HK-2 (cell line): ENCODE measurements around the gene FNDC10.

ENCODE experiments used
- DNase-seq: peaks from one replicate; pipeline ENCODE4 v3.0.0-alpha.2; 2018; ENCODE audit not compliant: unreplicated experiment

The FNDC10 gene

DNA sequence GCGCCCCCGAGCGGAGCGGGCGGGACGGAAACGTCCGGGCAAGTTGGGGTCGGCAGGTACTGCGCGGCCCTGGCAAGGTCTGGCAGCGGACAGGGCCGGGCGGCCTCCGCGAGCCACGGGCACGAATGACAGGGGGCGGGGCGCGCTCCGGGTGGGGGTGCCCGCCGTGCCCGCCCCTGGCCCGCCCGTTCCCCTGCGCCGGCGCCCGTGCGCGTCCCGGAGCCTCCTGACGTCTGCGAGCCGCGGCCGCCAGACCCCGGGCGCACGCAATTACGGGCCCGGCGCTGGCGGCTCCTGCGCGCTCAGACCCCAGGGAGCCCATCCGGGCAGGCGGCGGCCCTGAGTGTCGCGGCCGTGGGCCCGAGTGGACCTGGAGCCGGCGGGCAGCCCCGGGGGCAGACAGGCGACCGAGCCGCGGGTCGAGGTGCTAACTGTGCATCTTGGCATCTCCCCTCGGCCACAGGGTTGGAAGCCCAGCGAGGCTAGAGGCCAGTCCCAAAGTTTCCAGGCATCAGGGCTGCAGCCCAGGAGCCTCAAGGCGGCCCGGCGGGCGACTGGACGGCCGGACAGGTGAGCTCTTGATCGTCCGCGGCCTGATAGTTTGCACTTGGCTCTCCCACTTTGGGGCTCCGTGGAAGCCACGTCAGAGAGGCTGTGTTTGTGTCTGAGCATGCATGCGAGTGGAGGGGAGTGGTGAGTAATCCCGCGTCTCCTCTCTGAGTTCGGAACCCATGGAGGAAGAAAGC lies 16.3 kb upstream of the FNDC10 start:
- DNase-seq = no peak

DNA sequence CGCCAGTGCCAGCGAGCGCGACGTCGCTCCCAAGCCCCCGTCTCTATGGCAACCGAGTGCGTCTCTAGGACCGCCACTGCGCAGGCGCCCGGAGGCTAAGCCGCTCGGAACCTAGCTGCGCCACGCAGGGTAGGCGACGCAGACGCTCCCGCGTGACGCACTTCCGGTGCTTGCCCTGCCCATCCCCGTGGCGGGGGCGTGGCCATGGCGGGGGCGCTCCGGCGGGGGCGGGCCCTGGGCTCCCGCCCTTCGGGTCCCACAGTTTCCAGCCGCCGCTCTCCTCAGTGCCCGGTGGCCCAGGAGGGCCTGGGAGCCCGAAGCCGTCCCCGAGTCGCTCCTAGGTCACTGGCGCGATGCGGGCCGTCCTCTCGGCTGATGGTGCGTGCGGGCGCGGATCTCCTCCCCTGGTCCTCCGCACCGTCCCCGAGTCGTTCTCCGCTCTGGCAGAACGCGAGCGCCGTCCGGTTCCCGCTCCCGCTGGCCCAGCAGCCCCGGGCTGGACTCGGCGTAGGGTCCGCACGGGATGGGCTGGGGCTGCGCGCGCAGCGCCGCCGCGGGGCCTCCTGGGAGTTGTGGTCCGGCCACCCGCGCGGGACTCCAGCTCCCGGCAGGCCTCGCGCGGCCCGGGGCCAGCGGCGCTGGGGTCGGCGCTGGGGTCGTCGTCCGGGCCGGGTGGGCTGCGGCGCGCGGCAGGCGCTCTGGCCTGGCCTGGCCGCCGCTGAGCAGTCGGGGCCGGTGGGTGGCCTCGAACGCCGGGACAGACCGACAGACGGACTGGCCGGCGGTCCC lies 15.5 kb upstream of the FNDC10 start, which contains the start of gene MIB2:
MIB2 (plus strand) TSS at position 245 of the 789 bp plus-strand sequence. CDS start 7,953 bp downstream, outside the sequence.
- DNase-seq = peak; percentile 95

GRCh38 chr1:1614954-1615255 lies 15.0 kb upstream of the FNDC10 start:
- DNase-seq = no peak

- peak; percentile 71 for DNase-seq
Observed at GRCh38 chr1:1614204-1614953, 14.4 kb upstream of the FNDC10 start.

DNA sequence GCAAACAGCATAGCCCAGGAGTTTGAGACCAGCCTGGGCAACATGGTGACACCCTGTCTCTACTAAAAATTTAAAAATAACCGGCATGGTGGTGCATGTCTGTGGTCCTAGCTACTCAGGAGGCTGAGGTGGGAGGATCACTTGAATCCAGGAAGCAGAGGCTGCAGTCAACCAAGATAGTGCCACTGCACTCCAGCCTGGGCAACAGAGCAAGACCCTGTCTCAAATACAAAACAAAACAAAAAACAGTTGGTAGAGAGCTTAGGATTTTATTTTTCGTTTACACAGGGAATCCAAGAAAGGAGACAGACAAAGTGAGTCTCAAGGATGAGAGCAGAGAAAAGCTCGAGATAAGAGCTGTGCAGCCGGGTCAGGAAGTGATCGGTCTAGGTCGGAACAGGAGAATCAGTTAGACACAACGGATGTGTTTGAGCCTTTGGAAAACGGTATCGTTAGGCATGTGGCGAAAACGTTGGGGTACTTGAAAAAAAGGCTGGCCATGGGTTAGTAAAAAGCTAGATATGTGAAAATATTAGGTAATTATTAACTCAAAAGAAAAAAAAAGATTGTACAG lies 13.7 kb upstream of the FNDC10 start:
- DNase-seq = no peak

GRCh38 chr1:1612104-1612400 lies 12.1 kb upstream of the FNDC10 start:
- no peak for DNase-seq

GRCh38 chr1:1610796-1611195 lies 10.9 kb upstream of the FNDC10 start:
- DNase-seq = no peak

DNA sequence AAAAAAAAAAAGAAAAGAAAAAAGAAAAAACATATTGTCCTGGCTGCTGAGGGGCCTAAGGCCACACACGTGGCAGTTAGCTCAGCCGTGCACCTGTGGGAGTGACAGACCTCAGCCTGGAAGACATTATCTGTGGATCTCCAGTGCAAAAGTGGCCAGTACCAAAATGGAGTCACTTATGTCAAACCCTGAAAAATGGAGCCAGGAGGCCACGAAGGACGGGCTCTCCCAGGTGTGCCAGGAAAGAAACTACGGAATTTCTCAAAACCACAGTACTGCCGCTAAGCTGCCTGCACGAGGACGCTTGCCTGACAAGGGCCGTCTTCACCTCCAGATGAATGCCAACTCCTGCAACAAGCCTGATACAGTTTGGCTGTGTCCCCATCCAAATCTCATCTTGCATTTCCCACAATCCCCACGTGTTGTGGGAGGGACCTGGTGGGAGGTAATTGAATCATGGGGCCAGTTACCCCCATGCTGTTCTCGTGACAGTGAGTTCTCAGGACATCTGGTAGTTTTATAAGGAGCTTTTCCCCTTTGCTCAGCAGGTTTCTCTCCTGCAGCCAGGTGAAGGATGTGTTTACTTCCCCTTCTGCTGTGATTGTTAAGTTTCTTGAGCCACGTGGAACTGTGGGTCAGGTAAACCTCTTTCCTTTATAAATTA lies 10.0 kb upstream of the FNDC10 start:
- DNase-seq = no peak

GRCh38 chr1:1606232-1606631 lies 6.3 kb upstream of the FNDC10 start:
- no peak for DNase-seq

- DNase-seq = no peak
Observed at GRCh38 chr1:1605724-1606123, 5.8 kb upstream of the FNDC10 start.

DNA sequence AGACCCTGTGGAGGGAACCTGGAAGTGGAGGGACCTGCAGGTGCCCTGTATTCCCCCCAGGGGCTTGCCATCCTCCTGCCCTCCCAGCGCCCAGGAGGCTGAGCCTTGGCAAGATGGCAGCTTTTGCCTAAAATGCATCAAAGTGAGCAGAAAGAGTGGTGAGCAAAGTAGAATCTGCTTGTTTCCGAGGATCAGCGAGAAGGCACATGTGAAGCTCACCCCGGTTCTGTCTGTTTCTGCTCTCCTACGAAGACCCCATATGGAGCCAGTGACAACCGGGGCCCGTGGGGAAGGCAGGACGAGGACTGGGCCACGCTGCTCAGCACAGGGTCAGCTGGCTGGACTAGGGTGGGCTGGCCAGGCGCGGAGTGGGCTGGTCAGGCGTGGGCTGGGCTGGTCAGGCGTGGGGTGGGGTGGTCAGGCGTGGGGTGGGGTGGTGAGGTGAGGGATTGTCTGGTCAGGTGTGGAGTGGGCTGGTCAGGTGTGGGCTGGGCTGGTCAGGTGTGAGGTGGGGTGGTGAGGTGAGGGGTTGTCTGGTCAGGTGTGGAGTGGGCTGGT lies 5.2 kb upstream of the FNDC10 start:
- no peak for DNase-seq

- DNase-seq = no peak
Observed at GRCh38 chr1:1604374-1605033, 4.6 kb upstream of the FNDC10 start.

DNA sequence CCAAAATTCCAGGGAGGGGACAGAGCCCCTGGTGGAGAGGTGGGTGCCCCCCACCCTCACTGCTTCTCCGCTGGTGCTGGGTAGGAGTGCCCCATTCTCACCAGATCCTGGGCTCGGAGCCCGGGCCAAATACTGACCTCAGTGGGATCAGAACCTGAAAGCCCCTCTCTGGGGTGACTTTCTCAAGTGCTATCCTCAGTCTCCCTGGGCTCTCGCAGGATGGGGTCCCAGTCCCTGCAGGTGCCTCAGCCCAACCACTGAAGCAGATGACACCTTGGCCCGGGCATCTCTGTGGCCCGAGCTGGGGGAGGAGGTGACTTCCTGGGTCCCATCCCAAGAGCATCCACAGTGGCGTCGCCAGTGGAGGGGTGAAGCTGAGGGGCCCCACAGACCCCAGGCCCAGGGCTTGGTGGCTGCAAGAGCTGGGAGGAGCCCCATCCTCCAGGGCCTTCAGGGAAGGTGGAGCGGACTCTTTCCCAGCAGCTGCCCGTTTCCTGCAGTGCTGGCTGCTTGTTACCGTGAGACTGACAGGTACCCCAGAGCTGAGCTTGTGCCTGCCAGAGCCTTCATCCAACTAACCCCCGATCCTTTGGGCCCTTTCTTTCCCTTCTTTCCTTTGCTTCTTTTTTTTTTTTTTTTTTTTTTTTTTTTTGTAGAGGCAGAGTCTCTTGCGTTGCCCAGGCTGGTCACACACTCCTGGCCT lies 3.9 kb upstream of the FNDC10 start:
- no peak for DNase-seq

- no peak for DNase-seq
Observed at GRCh38 chr1:1602968-1603506, 3.1 kb upstream of the FNDC10 start.

- no peak for DNase-seq
Observed at GRCh38 chr1:1602304-1602967, 2.5 kb upstream of the FNDC10 start.

GRCh38 chr1:1601564-1602303 lies 1.8 kb upstream of the FNDC10 start:
- no peak for DNase-seq

DNA sequence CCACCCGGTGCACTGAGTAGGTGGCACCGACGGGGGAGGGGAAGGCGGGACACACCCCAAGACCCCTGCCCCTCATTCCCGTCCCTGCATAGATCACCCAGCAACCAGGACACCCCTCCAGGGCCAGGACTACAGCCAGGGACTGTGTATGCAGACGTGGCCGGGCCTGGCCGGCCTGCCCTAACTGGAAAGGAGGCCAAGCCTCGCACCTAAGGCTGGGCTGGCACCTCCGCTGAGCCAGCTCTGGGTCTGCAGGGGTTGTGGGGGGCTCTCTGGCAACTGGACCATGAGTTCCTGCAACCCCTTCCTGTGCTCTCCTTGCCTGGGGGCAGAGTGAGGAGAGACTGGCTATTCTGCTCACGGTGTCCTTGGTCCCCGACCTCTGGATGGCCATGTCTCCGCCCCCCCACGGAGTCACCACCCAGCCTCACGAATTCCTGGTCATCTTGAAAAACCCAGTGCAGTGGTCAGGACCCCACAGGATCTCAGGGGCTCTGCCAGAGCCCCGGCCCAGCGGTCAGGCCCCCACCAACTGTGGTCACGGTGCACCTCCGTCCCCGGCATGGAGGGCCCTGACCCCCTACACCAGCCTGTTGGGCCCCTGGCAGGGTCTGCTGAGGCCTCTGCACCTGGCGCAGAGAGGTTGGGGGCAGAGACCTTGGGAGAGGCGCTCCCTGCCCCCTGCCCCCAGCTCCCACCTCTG lies 1.1 kb upstream of the FNDC10 start:
- no peak for DNase-seq
